Fibroblast of lung (primary cell): ENCODE measurements around the gene RET.

Source experiments
- CTCF ChIP-seq, 2 donors: IDR thresholded peaks in 1 of 2; conservative IDR thresholded peaks in 1 of 2; 1 replicate in 1 of 2; 2 replicates in 1 of 2; pipeline ENCODE4 v1.5.1; 2011 to 2012; ENCODE audit warnings: low read length in 2 of 2, control low read depth in 1 of 2, inconsistent platforms in 1 of 2, low read depth in 1 of 2, mild to moderate bottlenecking in 1 of 2
- EZH2 ChIP-seq: IDR thresholded peaks from 2 replicates; pipeline ENCODE4 v1.5.1; 2012; ENCODE audit warnings: low read length, control low read depth, mild to moderate bottlenecking; ENCODE audit errors: missing control alignments

GRCh38 chr10:43102063-43102828 is 25.4 kb downstream of the RET start:
- TF ChIP-seq CTCF (conservative IDR thresholded peaks at IDR 0.05 in 1 of 2, IDR thresholded peaks at IDR 0.05 in 1 of 2; ENCODE audit: low read depth in 1 of 2, low read length in 2 of 2): no peak
- no peak for TF ChIP-seq EZH2
